Activated CD4-positive, CD25-positive, alpha-beta regulatory T cell treated with anti-CD3 and anti-CD28 coated beads, Interleukin-2, amount 50 U/mL, for 16 hours (primary cell): ENCODE data around the gene ASPA.

Experiments used
- DNase-seq: peaks from one replicate; pipeline ENCODE4 v3.0.0-alpha.2; 2020; ENCODE audit warnings: low read depth, low spot score

The ASPA gene

GRCh38 chr17:3534881-3535252 lies 59.1 kb downstream of the ASPA start:
- DNase-seq: no peak

- no peak for DNase-seq
Observed at GRCh38 chr17:3535253-3535995, 59.6 kb downstream of the ASPA start.

GRCh38 chr17:3536716-3537115 lies 60.9 kb downstream of the ASPA start:
- no peak for DNase-seq

GRCh38 chr17:3539881-3540540 lies 64.2 kb downstream of the ASPA start:
- DNase-seq: no peak

GRCh38 chr17:3542410-3543088 lies 66.8 kb downstream of the ASPA start:
- no peak for DNase-seq

GRCh38 chr17:3543453-3543852 lies 67.7 kb downstream of the ASPA start:
- DNase-seq: no peak

- no peak for DNase-seq
Observed at GRCh38 chr17:3544365-3544764, 68.6 kb downstream of the ASPA start.

GRCh38 chr17:3545151-3545550 lies 69.4 kb downstream of the ASPA start:
- no peak for DNase-seq

- DNase-seq: no peak
Observed at GRCh38 chr17:3546521-3546920, 70.7 kb downstream of the ASPA start.

GRCh38 chr17:3546997-3547396 lies 71.2 kb downstream of the ASPA start:
- no peak for DNase-seq

- DNase-seq: no peak
Observed at GRCh38 chr17:3547628-3548027, 71.8 kb downstream of the ASPA start.

- no peak for DNase-seq
Observed at GRCh38 chr17:3549610-3550162, 73.9 kb downstream of the ASPA start.

GRCh38 chr17:3551189-3551588 lies 75.4 kb downstream of the ASPA start:
- no peak for DNase-seq

GRCh38 chr17:3552916-3553315 lies 77.1 kb downstream of the ASPA start:
- DNase-seq: no peak
